ENCODE measurements around the gene COL17A1.

DNA sequence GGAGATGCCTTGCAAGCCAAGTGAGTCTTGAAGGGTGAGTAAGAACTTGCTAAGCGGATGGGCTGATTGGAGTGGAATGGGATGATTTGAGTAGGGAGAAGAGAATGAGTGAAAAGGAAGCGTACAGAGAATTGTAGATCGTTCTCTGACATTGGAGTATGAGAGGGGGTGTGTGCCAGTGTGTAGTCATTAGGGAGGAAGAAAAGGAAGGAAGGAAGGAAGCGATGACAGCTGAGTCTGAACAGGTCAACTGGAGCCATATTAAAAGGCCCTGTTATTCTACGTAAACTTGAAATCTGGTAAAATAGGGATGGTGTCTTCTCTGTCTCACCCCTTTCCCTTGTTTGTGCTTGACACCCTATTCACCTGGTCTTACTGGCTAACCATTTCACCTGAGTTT is 63.7 kb downstream of the COL17A1 start:
- TF ChIP-seq, protein P1, sequence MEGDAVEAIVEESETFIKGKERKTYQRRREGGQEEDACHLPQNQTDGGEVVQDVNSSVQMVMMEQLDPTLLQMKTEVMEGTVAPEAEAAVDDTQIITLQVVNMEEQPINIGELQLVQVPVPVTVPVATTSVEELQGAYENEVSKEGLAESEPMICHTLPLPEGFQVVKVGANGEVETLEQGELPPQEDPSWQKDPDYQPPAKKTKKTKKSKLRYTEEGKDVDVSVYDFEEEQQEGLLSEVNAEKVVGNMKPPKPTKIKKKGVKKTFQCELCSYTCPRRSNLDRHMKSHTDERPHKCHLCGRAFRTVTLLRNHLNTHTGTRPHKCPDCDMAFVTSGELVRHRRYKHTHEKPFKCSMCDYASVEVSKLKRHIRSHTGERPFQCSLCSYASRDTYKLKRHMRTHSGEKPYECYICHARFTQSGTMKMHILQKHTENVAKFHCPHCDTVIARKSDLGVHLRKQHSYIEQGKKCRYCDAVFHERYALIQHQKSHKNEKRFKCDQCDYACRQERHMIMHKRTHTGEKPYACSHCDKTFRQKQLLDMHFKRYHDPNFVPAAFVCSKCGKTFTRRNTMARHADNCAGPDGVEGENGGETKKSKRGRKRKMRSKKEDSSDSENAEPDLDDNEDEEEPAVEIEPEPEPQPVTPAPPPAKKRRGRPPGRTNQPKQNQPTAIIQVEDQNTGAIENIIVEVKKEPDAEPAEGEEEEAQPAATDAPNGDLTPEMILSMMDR (IDR thresholded peaks at IDR 0.05) = no peak
- no peak for TF ChIP-seq POLR2AphosphoS5 (IDR thresholded peaks at IDR 0.05; ENCODE audit: low read depth, low read length)
- TF ChIP-seq REST (IDR thresholded peaks at IDR 0.05; ENCODE audit: insufficient read depth in 1 of 2, low read depth in 2 of 2, low read length in 1 of 2) = no peak
- no peak for TF ChIP-seq SIN3A (IDR thresholded peaks at IDR 0.05; ENCODE audit: borderline replicate concordance, insufficient read depth, low read depth, low read length)
- no peak for TF ChIP-seq TCF7L2 (IDR thresholded peaks at IDR 0.05; ENCODE audit: low read depth, low read length)

Measured in Panc1 (cell line).